Right renal pelvis (tissue), 4 donors: ENCODE results near the gene LIN7A. TPM values are rescaled to one million over a fixed set of nuclear protein-coding genes. Genes with fewer than 3 reads are reported as not detected.
"Not testable (repeated sequence)": the region's sequence is repeated elsewhere in the genome, so short reads cannot be mapped to it uniquely, and the experiment has no call there.

Experiments used
- DNase-seq, 4 donors: peaks; one replicate each; pipeline ENCODE4 v3.0.0-alpha.2; 2013; ENCODE audit warnings: low read depth in 4 of 4, low spot score in 3 of 4, missing footprints in 1 of 4
- polyA plus RNA-seq, 4 donors: library from polyadenylated mRNA; unstranded; fragments of 120-200 nt; gene quantifications; one replicate each; pipeline ENCODE4 v1.2.1, GENCODE V29; 2013; ENCODE audit not compliant: insufficient read length in 4 of 4

LIN7A gene
- polyA plus RNA-seq, 4 donors: 19.3 to 26.7 (median 20.7) TPM

GRCh38 chr12:80815351-80815750 lies 122.4 kb downstream of the LIN7A start:
- DNase-seq: no peak

DNA sequence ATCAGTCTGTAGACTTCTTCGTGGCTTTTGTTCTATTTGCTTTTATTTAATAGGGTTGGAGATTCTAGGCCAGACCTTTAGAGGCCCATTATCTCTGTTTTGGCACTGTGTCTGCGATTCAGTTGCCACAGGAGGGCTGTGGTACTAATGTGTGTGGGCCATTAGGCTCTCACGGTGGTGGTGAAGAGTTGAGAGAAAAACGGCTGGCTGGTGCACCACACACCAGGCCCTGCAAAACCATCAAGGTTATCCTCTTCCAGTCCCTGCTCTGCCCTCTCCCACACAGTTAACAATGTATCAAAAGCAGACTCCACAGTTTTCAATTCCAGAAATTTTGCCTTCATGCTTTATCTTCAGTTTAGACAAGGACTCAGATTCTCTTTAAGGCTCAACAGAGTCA lies 123.3 kb downstream of the LIN7A start:
- no peak for DNase-seq

GRCh38 chr12:80813820-80814219 lies 123.9 kb downstream of the LIN7A start:
- no peak for DNase-seq

DNA sequence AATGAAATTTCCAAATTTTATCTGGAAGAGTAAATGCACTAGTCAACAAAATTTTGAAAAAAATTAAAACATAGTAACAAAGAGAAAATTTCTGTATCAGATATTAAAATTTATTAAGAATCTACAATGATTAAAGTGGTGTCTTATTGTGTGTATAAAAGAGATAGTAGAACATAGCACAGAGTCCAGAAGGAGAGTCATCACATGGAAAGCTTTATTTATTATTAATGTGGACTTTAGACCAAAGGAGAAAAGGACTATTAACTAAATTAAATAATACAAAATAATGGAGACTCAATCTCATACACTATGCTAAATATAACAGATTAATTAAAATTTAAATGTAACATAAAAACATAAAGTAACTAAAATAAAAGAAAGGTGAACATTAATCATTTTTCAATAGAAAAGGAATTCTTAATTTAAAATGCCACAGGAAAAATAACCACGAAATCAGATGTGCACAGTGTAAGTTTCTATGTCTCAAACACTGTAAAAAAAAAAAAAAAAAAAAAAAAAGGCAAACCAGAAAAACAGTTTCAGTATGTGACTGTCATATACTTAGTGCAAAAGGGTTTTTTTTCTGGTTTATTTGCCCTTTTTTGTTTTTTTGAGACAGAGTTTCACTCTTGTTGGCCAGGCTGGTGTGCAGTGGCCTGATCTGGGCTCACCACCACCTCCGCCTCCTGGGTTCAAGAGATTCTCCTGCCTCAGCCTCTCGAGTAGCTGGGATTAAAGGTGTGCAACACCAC lies 125.6 kb downstream of the LIN7A start:
- DNase-seq: no peak

- no peak for DNase-seq
Measured at GRCh38 chr12:80810874-80811273, 126.9 kb downstream of the LIN7A start.

- DNase-seq: no peak
Measured at GRCh38 chr12:80807640-80808288, 130.0 kb downstream of the LIN7A start.

GRCh38 chr12:80805106-80805505 lies 132.6 kb downstream of the LIN7A start:
- no peak for DNase-seq

GRCh38 chr12:80802652-80803400 lies 134.9 kb downstream of the LIN7A start:
- no peak for DNase-seq

GRCh38 chr12:80798281-80798680 lies 139.5 kb downstream of the LIN7A start:
- DNase-seq: no peak

DNA sequence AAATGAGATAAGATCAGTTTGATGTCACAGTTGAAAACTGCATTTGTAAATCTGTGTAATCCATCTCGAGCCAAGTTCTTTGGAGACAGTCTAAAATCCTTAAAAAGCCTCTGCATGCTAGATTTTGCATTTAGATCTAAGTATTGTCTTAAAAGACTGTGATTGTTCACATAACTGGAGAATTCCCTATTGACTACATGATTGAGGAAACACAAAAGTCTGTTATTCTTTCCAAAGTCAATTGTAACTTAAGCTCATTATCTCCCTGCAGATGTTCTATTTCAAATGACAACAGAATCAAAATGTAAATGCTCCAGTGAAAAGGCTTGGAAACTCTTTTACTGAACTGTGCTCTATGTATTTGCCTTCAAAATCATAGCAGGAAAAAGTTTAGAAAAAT lies 143.2 kb downstream of the LIN7A start:
- DNase-seq: no peak

- DNase-seq: no peak
Measured at GRCh38 chr12:80792861-80793260, 144.9 kb downstream of the LIN7A start.

- no peak for DNase-seq
Measured at GRCh38 chr12:80791863-80792262, 145.9 kb downstream of the LIN7A start.

- DNase-seq: not testable (repeated sequence)
Measured at GRCh38 chr12:80788407-80788806, 149.3 kb downstream of the LIN7A start.

GRCh38 chr12:80782963-80783470 lies 154.7 kb downstream of the LIN7A start:
- not testable (repeated sequence) for DNase-seq

- DNase-seq: no peak
Measured at GRCh38 chr12:80781313-80781712, 156.4 kb downstream of the LIN7A start.

GRCh38 chr12:80780746-80781145 lies 157.0 kb downstream of the LIN7A start:
- no peak for DNase-seq

DNA sequence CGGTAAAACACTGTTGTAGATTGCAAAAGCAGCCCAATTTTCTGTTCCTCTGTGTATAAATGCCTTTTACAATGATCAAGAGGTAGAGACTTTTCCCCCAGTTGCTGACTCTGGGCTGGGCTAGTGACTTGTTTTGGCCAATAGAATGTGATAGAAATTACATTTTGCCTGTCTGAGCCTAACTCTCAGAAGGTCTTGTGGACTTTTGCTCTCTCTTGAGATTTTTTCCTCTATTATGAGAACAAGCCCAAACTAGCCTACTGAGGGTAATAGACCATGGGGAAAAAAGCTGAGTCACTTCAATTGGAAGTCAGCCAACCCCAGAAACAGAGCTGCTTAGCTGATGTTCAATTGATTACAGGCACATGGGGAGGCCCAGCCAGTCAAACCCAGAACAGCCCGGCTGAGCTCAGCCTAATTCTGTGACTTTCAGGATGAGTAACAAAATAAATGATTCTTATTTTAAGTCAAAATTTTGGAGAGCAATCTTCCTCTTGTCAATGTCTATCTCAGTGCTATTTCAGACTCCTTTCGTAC lies 159.7 kb downstream of the LIN7A start:
- DNase-seq: peak; percentile 16 to 43 (median 30)

GRCh38 chr12:80777587-80777986 lies 160.1 kb downstream of the LIN7A start:
- no peak for DNase-seq

DNA sequence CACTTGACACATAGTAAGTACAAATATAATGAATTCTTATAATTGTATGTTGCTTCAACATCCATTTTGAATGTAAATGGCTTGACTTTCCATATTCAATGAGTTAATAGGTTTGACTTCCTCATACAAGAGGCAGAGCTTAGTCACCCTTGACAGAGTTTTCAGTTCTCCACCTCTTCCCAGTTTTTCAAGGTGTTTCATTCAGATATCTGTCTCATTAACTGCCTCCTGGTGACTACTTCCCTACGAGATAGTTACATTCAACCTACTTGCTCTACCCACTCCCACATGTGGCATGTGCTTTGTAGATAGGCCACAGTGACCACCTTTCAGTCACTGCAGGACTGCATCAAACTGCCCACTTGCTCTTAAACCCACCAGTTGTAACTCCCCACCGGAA lies 161.0 kb downstream of the LIN7A start:
- no peak for DNase-seq

GRCh38 chr12:80770958-80771357 lies 166.8 kb downstream of the LIN7A start:
- DNase-seq: no peak

DNA sequence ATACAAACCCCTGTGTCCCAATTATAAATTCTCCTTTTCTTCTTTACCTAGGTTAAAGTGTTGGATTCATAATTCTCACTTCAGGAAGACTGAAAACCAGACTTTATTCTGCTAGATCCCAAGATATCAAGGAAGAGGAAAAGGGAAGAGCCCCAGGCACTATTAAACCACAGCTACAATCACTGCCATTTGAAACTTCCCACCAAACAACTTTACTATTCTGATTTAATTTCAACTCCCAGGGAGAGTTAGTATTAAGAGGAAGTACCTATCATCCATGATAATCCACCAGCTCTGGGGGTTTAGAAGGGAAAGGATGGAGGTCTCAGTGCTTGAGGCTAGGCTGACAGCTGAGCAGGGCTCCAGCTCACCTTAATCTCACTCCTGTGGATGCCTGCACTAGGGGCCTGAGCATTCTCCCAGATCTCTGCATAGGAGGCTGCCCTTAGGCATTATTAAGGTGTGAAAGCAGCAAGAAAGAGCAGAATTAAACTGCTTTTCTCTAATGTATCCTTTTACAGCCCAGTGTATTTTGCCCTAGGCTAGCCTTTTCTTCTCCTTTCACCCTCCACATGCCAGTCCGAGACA lies 168.1 kb downstream of the LIN7A start:
- DNase-seq: no peak
